DMS 273 (cell line): ENCODE data around the gene LRRFIP2.
"Not testable (repeated sequence)": the region's sequence is repeated elsewhere in the genome, so short reads cannot be mapped to it uniquely, and the experiment has no call there.

Experiments used
- DNase-seq: peaks from one replicate; lab custom pipeline; 2025; ENCODE audit not compliant: unreplicated experiment; lab: John Stamatoyannopoulos, UW

Gene LRRFIP2

DNA sequence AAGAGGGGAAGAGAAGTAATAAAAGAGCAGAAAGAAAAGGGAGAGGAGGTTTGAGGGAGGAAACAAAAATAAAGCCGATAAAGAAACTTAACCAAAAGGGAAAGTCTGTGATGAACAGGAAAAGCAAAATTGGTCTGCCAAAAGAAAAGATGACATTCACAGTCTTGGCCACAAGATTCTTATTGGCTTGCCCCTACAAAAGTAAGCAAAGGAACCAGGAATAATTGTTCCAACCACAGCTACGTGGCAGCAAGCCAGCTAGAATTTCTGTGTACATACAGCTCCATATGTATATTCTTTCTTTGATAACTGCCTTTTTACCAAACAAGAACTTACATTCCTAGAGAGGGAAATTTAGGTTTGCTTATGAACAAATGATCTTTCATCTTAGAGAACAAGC lies 101.5 kb downstream of the LRRFIP2 start:
- peak; percentile 42 for DNase-seq

- no peak for DNase-seq
These were observed 102.5 kb downstream of the LRRFIP2 start for GRCh38 chr3:37071921-37072320.

- no peak for DNase-seq
These were observed 106.4 kb downstream of the LRRFIP2 start for GRCh38 chr3:37068031-37068430.

- no peak for DNase-seq
These were observed 106.8 kb downstream of the LRRFIP2 start for GRCh38 chr3:37067577-37067976.

GRCh38 chr3:37064747-37065146 lies 109.6 kb downstream of the LRRFIP2 start:
- no peak for DNase-seq

DNA sequence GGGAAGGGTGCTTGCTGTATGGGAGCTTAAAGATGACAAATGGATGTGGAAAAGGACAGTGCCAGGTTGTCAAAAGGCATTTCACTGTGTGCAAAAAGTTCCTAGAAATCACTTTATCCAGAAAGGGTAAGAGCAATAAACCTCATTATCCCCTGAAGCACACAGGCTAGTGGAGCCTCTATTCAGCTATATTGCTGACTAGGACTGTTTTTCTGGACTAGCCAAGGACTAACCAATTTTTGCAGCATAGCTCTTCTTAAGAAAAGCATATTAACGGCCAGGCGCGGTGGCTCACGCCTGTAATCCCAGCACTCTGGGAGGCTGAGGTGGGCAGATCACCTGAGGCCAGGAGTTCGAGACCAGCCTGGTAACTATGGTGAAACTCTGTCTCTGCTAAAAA lies 116.3 kb downstream of the LRRFIP2 start:
- DNase-seq, result no peak

GRCh38 chr3:37056826-37057225 lies 117.6 kb downstream of the LRRFIP2 start:
- no peak for DNase-seq

- not testable (repeated sequence) for DNase-seq
These were observed 119.3 kb downstream of the LRRFIP2 start for GRCh38 chr3:37055077-37055476.

DNA sequence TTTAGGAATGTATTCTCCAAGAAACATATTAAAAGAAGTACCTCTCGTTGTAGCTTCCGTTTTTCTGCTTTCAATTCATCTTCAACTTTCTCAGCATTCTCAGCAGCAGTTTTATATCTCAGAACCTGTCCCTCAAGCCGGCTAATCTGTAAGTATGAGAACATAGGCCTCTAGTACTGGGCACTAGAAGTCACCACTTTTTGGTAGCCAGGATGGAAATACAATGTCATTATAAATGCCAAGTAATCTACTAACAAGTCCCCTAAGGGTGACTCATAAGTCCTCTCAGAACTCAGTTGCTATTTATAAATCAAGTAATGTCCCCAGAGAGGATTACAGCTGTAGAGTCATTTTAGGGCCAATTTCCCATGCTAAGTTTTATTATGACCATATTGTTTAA lies 120.0 kb downstream of the LRRFIP2 start:
- DNase-seq, result peak; percentile 30

GRCh38 chr3:37053753-37054152 lies 120.6 kb downstream of the LRRFIP2 start:
- no peak for DNase-seq

DNA sequence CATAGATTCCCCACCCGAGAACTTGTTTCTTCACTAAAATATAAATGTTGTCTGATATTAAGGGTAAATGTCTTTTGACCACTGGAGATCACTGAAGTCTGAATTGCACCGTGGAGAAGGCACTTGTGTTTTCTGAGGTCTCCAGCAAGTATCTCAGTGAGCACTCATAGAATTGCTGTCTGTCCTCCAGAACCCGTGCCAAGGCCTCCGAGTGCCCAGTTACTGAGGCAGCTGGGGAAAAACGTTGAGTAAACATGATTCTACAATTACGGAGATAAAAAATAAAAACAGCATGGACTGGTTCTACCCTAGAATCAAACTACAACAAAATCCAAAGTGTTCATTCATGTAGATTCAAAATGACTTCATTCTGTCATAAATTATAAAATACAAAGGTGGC lies 121.0 kb downstream of the LRRFIP2 start:
- DNase-seq, result no peak

DNA sequence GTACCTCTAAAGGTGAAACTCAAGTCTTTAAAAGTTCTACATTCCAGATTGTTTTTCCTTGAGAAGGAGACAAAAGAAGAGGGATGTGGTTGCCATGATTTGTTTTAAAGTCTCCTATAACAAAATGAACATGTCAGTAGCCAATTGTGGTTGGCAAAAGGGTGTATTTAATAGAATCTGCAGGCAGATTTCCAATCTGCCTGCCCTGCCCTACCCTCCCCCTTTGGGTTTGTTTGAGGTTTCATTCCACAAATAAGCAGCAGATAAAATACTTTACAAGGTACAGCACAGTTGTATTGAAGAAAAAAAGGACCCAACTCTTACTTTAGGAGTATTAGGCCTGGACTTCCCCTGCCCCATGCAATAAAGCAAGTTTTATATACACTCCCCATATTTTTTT lies 121.5 kb downstream of the LRRFIP2 start:
- DNase-seq, result no peak

GRCh38 chr3:37050282-37050681 lies 124.1 kb downstream of the LRRFIP2 start:
- DNase-seq, result peak; percentile 5

GRCh38 chr3:37042712-37043111 lies 131.7 kb downstream of the LRRFIP2 start:
- not testable (repeated sequence) for DNase-seq

DNA sequence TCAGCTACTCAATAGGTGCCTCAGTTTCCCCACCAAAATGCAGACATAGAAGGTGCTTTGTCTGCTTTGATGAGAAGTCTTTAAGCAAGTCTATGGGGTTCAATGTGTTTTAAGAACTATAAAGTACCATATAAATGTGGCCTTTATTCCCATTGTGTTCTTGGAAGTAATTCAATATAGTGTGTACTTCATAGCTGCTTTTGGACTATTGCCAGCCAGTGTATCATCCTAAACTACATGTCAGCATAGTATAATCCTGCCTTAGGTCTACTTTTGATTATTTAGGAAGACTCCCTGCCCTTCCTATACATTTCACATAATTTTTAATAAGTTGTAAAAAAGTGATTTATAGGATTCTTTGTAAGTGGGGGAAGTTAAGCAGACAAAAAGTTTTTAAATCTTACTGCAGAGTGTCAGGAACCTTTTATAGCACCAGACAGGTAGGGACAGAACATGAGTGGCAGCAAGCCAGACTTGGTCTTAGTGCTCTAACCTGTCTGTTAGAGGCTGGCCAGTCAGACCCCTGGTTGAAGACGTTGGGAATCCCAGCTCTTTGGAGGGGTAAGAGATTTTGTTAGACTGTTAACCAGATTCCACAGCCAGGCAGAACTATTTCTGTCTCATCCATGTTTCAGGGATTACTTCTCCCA lies 132.7 kb downstream of the LRRFIP2 start:
- no peak for DNase-seq

DNA sequence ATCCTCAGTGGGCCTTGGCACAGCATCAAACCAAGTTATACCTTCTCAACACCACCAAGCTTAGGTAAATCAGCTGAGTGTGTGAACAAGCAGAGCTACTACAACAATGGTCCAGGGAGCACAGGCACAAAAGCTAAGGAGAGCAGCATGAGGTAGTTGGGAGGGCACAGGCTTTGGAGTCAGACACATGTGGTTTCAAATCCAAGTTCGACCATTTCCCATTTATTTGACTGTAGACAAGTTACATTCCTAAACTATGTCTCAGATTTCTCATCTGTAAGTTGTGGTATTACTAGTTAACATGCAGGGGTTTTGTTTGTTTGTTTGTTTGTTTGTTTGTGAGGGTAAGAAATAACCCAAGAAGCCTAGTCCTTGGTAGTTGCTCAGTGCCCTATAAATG lies 134.2 kb downstream of the LRRFIP2 start:
- DNase-seq, result no peak

DNA sequence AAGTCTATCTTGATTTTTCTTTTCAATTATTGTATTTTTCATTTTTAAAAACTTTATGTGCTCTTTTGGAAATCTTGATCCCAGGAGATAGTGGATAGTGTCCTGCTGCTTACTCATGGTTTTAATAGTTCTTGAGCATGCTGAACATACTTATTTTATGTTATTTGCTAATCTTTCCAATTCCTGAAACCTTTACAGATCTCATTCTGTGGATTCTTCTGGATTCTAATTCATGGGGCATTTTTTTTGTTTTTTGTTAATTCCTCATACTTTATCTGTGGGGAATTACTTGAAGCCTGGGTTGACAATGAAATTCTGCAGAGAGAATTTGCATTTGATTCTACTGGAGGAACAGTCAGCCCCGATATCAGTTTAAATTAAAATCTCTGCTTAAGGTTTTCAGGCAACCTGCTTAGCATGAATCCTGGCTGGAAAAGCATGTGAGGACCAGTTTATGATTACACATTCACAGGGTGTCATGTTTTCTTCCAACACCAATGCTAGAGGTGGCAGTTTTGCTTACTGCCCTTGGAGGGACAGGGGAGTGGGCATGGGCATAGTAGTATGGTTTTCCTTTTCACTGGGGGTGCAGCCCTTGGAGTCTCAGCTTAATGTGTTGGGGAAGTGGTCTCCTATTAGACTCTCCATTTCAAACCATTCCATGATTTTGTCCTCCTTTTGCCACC lies 135.1 kb downstream of the LRRFIP2 start:
- DNase-seq, result no peak

DNA sequence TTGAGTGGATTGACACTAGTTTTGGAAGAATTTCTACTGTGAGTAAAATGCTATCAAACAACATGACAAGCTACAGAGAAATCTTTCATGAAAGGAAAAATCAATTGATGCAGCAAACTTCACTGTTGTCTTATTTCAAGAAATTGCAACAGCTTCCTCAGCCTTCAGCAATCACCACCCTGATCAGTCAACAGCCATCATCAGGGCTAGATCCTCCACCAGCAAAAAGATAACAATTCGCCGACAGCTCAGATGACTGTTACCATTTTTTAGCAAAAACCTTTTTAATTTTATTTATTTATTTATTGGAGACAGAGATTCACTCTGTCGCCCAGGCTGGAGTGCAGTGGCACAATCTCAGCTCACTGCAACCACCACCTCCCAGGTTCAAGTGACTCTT lies 137.0 kb downstream of the LRRFIP2 start:
- DNase-seq, result no peak

DNA sequence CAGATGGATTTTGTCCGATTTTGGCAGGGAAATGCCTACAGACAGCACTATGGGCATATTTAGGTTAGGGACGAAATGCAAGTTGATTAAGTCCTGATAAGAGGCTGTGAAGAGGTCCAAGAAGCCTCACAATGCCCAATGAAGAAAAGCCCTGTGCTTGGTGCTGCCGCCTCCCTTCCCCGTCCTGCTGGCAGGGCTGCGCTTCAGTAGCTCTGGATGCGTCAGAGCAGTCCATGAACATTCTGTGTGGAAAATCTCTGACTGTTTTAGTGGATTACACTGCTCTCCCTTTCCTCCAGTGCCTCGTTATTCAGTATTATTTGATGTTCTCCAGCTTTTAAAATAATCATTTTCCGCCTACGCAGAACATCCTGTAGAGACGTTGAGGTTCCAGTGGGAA lies 141.4 kb downstream of the LRRFIP2 start:
- no peak for DNase-seq

GRCh38 chr3:37031096-37031682 lies 143.2 kb downstream of the LRRFIP2 start:
- DNase-seq, result no peak

DNA sequence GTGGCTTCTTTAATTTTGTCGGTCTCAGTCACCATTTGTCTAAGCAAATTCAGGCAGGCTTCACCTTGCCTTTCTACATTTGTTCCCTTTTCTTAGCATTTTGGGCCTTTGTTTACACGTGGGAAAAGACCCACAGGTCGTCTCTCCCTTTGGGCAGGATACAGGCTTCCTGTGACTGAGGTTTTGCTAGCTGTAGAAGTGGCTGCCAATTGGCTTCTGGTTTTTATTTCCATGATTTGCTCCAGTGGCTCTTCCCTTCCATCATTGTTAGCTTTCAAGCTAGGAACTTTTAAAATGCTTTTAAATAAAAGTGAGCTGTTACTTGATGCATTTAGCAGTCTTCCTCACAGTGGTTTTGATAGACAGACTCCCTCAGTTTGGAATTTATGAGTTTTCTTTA lies 143.8 kb downstream of the LRRFIP2 start:
- DNase-seq, result no peak

DNA sequence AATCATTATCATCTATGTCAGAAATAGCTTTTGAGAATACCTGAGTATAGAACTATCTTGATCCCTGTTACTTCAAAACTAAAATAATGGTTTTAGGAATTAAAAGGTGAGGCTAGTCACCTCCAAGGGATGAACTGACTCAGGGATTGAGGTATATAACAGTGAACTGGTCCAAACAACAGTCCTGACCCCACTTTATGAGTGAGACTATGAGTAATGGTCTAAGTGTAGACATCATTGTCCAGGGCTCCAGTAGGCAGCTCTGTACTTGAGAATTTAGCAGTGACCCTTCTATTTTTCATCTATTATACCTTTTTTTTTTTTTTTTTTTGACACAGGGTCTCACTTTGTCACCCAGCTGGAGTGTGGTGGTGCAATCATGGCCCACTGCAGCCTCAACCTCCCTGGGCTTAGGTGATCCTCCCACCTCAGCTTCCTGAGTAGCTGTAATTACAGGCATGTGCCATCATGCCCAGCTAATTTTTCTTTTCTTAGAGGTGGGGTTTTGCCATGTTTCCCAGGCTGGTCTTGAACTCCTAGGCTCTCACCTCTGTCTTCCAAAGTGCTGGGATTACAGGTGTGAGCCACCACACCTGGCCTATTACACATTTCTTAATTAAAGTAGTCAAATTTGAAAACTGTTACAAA lies 144.7 kb downstream of the LRRFIP2 start:
- DNase-seq, result no peak
